ENCODE results near the gene NOL12.

NOL12 gene

GRCh38 chr22:37726241-37726887, 40.2 kb downstream of the NOL12 start:
- Histone ChIP-seq H3K4me3 (ENCODE audit: low read depth in 1 of 2, low read length in 2 of 2) (no peak overlapping the region), H3K4me1 (ENCODE audit: control insufficient read depth in 1 of 2, insufficient read depth in 2 of 2, low read length in 2 of 2) (peaks cover 4 to 12% of the 10 kb centered on the region in 2 donors), H3K36me3 (ENCODE audit: control insufficient read depth in 1 of 2, insufficient read depth in 2 of 2, low read length in 2 of 2) (no peaks in the 10 kb centered on the region), H3K9me3 (ENCODE audit: control insufficient read depth in 1 of 2, low read length in 2 of 2) (no peaks in the 10 kb centered on the region), H3K27me3 (ENCODE audit: low read depth, low read length) (no peaks in the 10 kb centered on the region), H3K27ac (ENCODE audit: low read length) (no peak overlapping the region)

GRCh38 chr22:37728620-37729019, 42.5 kb downstream of the NOL12 start:
- Histone ChIP-seq H3K4me1 (ENCODE audit: control insufficient read depth in 1 of 2, insufficient read depth in 2 of 2, low read length in 2 of 2) (peaks cover 4 to 12% of the 10 kb centered on the region in 2 donors), H3K4me3 (ENCODE audit: low read depth in 1 of 2, low read length in 2 of 2) (no peak overlapping the region), H3K9me3 (ENCODE audit: control insufficient read depth in 1 of 2, low read length in 2 of 2) (no peaks in the 10 kb centered on the region), H3K36me3 (ENCODE audit: control insufficient read depth in 1 of 2, insufficient read depth in 2 of 2, low read length in 2 of 2) (no peaks in the 10 kb centered on the region), H3K27ac (ENCODE audit: low read length) (no peak overlapping the region), H3K27me3 (ENCODE audit: low read depth, low read length) (no peaks in the 10 kb centered on the region)

GRCh38 chr22:37731804-37732471, 45.8 kb downstream of the NOL12 start:
- Histone ChIP-seq H3K4me3 (ENCODE audit: low read depth in 1 of 2, low read length in 2 of 2) (no peak overlapping the region), H3K27me3 (ENCODE audit: low read depth, low read length) (no peaks in the 10 kb centered on the region), H3K4me1 (ENCODE audit: control insufficient read depth in 1 of 2, insufficient read depth in 2 of 2, low read length in 2 of 2) (peaks cover 4 to 12% of the 10 kb centered on the region in 2 donors), H3K27ac (ENCODE audit: low read length) (no peak overlapping the region), H3K36me3 (ENCODE audit: control insufficient read depth in 1 of 2, insufficient read depth in 2 of 2, low read length in 2 of 2) (no peaks in the 10 kb centered on the region), H3K9me3 (ENCODE audit: control insufficient read depth in 1 of 2, low read length in 2 of 2) (no peaks in the 10 kb centered on the region)

- Histone ChIP-seq H3K9me3 (ENCODE audit: control insufficient read depth in 1 of 2, low read length in 2 of 2) (no peaks in the 10 kb centered on the region), H3K4me3 (ENCODE audit: low read depth in 1 of 2, low read length in 2 of 2) (no peak overlapping the region), H3K27me3 (ENCODE audit: low read depth, low read length) (no peaks in the 10 kb centered on the region), H3K27ac (ENCODE audit: low read length) (no peak overlapping the region), H3K4me1 (ENCODE audit: control insufficient read depth in 1 of 2, insufficient read depth in 2 of 2, low read length in 2 of 2) (peaks cover 4 to 7% of the 10 kb centered on the region in 2 donors), H3K36me3 (ENCODE audit: control insufficient read depth in 1 of 2, insufficient read depth in 2 of 2, low read length in 2 of 2) (no peaks in the 10 kb centered on the region)
Observed at GRCh38 chr22:37732699-37733607, 46.8 kb downstream of the NOL12 start.

GRCh38 chr22:37733625-37734401, 47.7 kb downstream of the NOL12 start:
- no peaks in the 10 kb centered on the region for H3K36me3 ChIP-seq (ENCODE audit: control insufficient read depth in 1 of 2, insufficient read depth in 2 of 2, low read length in 2 of 2)
- no peak overlapping the region for H3K4me3 ChIP-seq (ENCODE audit: low read depth in 1 of 2, low read length in 2 of 2)
- peaks cover under 1 to 4% of the 10 kb centered on the region in 2 donors for H3K4me1 ChIP-seq (ENCODE audit: control insufficient read depth in 1 of 2, insufficient read depth in 2 of 2, low read length in 2 of 2)
- no peaks in the 10 kb centered on the region for H3K27me3 ChIP-seq (ENCODE audit: low read depth, low read length)
- H3K27ac ChIP-seq (ENCODE audit: low read length), result no peak overlapping the region
- no peaks in the 10 kb centered on the region for H3K9me3 ChIP-seq (ENCODE audit: control insufficient read depth in 1 of 2, low read length in 2 of 2)

GRCh38 chr22:37734402-37734700, 48.2 kb downstream of the NOL12 start:
- Histone ChIP-seq H3K4me3 (ENCODE audit: low read depth in 1 of 2, low read length in 2 of 2) (no peak overlapping the region), H3K4me1 (ENCODE audit: control insufficient read depth in 1 of 2, insufficient read depth in 2 of 2, low read length in 2 of 2) (peaks cover 0 to 4% of the 10 kb centered on the region in 2 donors), H3K9me3 (ENCODE audit: control insufficient read depth in 1 of 2, low read length in 2 of 2) (no peaks in the 10 kb centered on the region), H3K36me3 (ENCODE audit: control insufficient read depth in 1 of 2, insufficient read depth in 2 of 2, low read length in 2 of 2) (no peaks in the 10 kb centered on the region), H3K27ac (ENCODE audit: low read length) (no peak overlapping the region), H3K27me3 (ENCODE audit: low read depth, low read length) (no peaks in the 10 kb centered on the region)

- Histone ChIP-seq H3K4me1 (ENCODE audit: control insufficient read depth in 1 of 2, insufficient read depth in 2 of 2, low read length in 2 of 2) (peaks cover 4% of the 10 kb centered on the region in 2 donors), H3K4me3 (ENCODE audit: low read depth in 1 of 2, low read length in 2 of 2) (no peak overlapping the region)
Observed at GRCh38 chr22:37734964-37735451, 48.9 kb downstream of the NOL12 start.

GRCh38 chr22:37739035-37739434, 52.9 kb downstream of the NOL12 start:
- Histone ChIP-seq H3K27me3 (ENCODE audit: low read depth, low read length) (no peaks in the 10 kb centered on the region), H3K9me3 (ENCODE audit: control insufficient read depth in 1 of 2, low read length in 2 of 2) (no peaks in the 10 kb centered on the region), H3K4me1 (ENCODE audit: control insufficient read depth in 1 of 2, insufficient read depth in 2 of 2, low read length in 2 of 2) (peaks cover 22 to 40% of the 10 kb centered on the region in 2 donors), H3K36me3 (ENCODE audit: control insufficient read depth in 1 of 2, insufficient read depth in 2 of 2, low read length in 2 of 2) (no peaks in the 10 kb centered on the region), H3K4me3 (ENCODE audit: low read depth in 1 of 2, low read length in 2 of 2) (no peak overlapping the region), H3K27ac (ENCODE audit: low read length) (no peak overlapping the region)

More at GRCh38 chr22:37734964-37735451, 48.9 kb downstream of the NOL12 start:
- Histone ChIP-seq H3K36me3 (ENCODE audit: control insufficient read depth in 1 of 2, insufficient read depth in 2 of 2, low read length in 2 of 2) (no peaks in the 10 kb centered on the region), H3K27ac (ENCODE audit: low read length) (no peak overlapping the region), H3K27me3 (ENCODE audit: low read depth, low read length) (no peaks in the 10 kb centered on the region), H3K9me3 (ENCODE audit: control insufficient read depth in 1 of 2, low read length in 2 of 2) (no peaks in the 10 kb centered on the region)

GRCh38 chr22:37739611-37740049, 53.5 kb downstream of the NOL12 start:
- peaks cover 22 to 46% of the 10 kb centered on the region in 2 donors for H3K4me1 ChIP-seq (ENCODE audit: control insufficient read depth in 1 of 2, insufficient read depth in 2 of 2, low read length in 2 of 2)

GRCh38 chr22:37740455-37741311, 54.5 kb downstream of the NOL12 start:
- H3K9me3 ChIP-seq (ENCODE audit: control insufficient read depth in 1 of 2, low read length in 2 of 2), result no peaks in the 10 kb centered on the region
- H3K4me1 ChIP-seq (ENCODE audit: control insufficient read depth in 1 of 2, insufficient read depth in 2 of 2, low read length in 2 of 2), result peaks cover 26 to 54% of the 10 kb centered on the region in 2 donors
- H3K36me3 ChIP-seq (ENCODE audit: control insufficient read depth in 1 of 2, insufficient read depth in 2 of 2, low read length in 2 of 2), result no peaks in the 10 kb centered on the region
- no peak overlapping the region for H3K27ac ChIP-seq (ENCODE audit: low read length)
- H3K4me3 ChIP-seq (ENCODE audit: low read depth in 1 of 2, low read length in 2 of 2), result no peak overlapping the region
- H3K27me3 ChIP-seq (ENCODE audit: low read depth, low read length), result no peaks in the 10 kb centered on the region

More at GRCh38 chr22:37739611-37740049, 53.5 kb downstream of the NOL12 start:
- H3K27ac ChIP-seq (ENCODE audit: low read length), result no peak overlapping the region
- H3K36me3 ChIP-seq (ENCODE audit: control insufficient read depth in 1 of 2, insufficient read depth in 2 of 2, low read length in 2 of 2), result no peaks in the 10 kb centered on the region
- H3K9me3 ChIP-seq (ENCODE audit: control insufficient read depth in 1 of 2, low read length in 2 of 2), result no peaks in the 10 kb centered on the region
- H3K4me3 ChIP-seq (ENCODE audit: low read depth in 1 of 2, low read length in 2 of 2), result no peak overlapping the region
- no peaks in the 10 kb centered on the region for H3K27me3 ChIP-seq (ENCODE audit: low read depth, low read length)
